Right lobe of liver (tissue), 6 donors: ENCODE measurements around the gene PFKP. TPM values are rescaled to one million over a fixed set of nuclear protein-coding genes. Genes with fewer than 3 reads are reported as not detected.

ENCODE experiments used
- ATAC-seq, 4 donors: fragments of 200-7000 bp; cut with Tn5 transposase; one replicate each; pipeline ENCODE4 v1.9.1; 2020; ENCODE audit warnings: mild to moderate bottlenecking in 4 of 4, moderate library complexity in 4 of 4
- DNase-seq, 3 donors: peaks; one replicate each; pipeline ENCODE4 v3.0.0-alpha.2; 2020
- H3K27ac ChIP-seq, 3 donors: fragments of 200-600 bp; one replicate each; pipeline ENCODE4 v1.8.0; 2022
- H3K27me3 ChIP-seq, 2 donors: fragments of 200-600 bp; one replicate each; pipeline ENCODE4 v1.8.0; 2022
- H3K36me3 ChIP-seq, 4 donors: fragments of 200-600 bp; sonication (generic) in 1 of 4; one replicate each; pipeline versions ENCODE4 v1.5.1 to v1.8.0; 2017 to 2022; ENCODE audit warnings: control low read depth in 1 of 4
- H3K4me1 ChIP-seq, 4 donors: fragments of 200-600 bp; sonication (generic) in 1 of 4; one replicate each; pipeline versions ENCODE4 v1.5.1 to v1.8.0; 2017 to 2022; ENCODE audit warnings: control low read depth in 1 of 4
- H3K4me3 ChIP-seq, 3 donors: fragments of 200-600 bp; one replicate each; pipeline ENCODE4 v1.8.0; 2022
- H3K9me3 ChIP-seq, 4 donors: fragments of 200-600 bp; sonication (generic) in 1 of 4; one replicate each; pipeline versions ENCODE4 v1.5.1 to v1.8.0; 2017 to 2022; ENCODE audit warnings: control low read depth in 1 of 4
- CTCF ChIP-seq, 4 donors: fragments of 200-600 bp in 3 of 4; fragments of 450-650 bp in 1 of 4; IDR thresholded peaks; one replicate each; pipeline versions ENCODE4 v1.5.1 to v1.8.0; 2016 to 2022; ENCODE audit warnings: antibody characterized with exemption in 4 of 4, mild to moderate bottlenecking in 2 of 4
- POLR2A ChIP-seq: fragments of 450-650 bp; IDR thresholded peaks from one replicate; pipeline ENCODE4 v1.6.1; 2017; ENCODE audit warnings: antibody characterized with exemption, mild to moderate bottlenecking
- WGBS: methylation state at CpG from one replicate; pipeline ENCODE4 v1.1.6; 2018; ENCODE audit warnings: low coverage, low lambda C conversion rate; ENCODE audit not compliant: insufficient coverage; ENCODE audit errors: missing lambda C conversion rate; 5-methylcytosine and 5-hydroxymethylcytosine counted together
- intact Hi-C, 2 donors: fragments of 100-400 bp; cut with DNase I; formaldehyde crosslinking; loops; one replicate each; pipeline versions ENCODE4 v1.11.2 to v1.14.1; 2022
- total RNA-seq, 6 experiments: library from RNA; depleted of rRNA in 2 of 6; stranded (reverse); fragments of >200 nt in 2 of 6; fragmentation: NEBNext Ultra II Directional in 3 of 6; extraction: Animal tissue kit (Norgen Biotek cat#: 25700) in 3 of 6; gene quantifications; one replicate each; pipeline versions ENCODE4 v1.1.0 to v1.2.4, GENCODE V29; 2016 to 2023
- donor health status: DM: no; HTN: yes; CAD: no.
- donor health status: DM: no; HTN: no; CAD: no.
- donor health status: DM: no; HTN: no; CAD: no.
- donor health status: DM: no; HTN: yes; CAD: no.
- donor health status: DM: no; HTN: yes; CAD: no.

PFKP gene
- total RNA-seq, 6 experiments from 2014 or later = 0.66 to 24.1 (median 9.2) TPM

GRCh38 chr10:3122486-3123205 is 55.3 kb downstream of the PFKP start:
- Histone ChIP-seq H3K9me3 (no peaks in the 10 kb centered on the region), H3K4me1 (no peaks in the 10 kb centered on the region), H3K36me3 (no peaks in the 10 kb centered on the region), H3K27me3 (no peaks in the 10 kb centered on the region), H3K27ac (no peak overlapping the region), H3K4me3 (no peak overlapping the region)
- WGBS = 85% methylated on average over 9 of the region's 27 CpGs
- TF ChIP-seq CTCF (IDR thresholded peaks at IDR 0.05) (no peak), POLR2A (no peak)
- intact Hi-C loops = no loop called here
- DNase-seq (no peak), ATAC-seq (no peak)

- H3K4me1 ChIP-seq = no peaks in the 10 kb centered on the region
- H3K36me3 ChIP-seq = no peaks in the 10 kb centered on the region
- peak in 1 of 4 donors; percentile 9 for ATAC-seq
- no peaks in the 10 kb centered on the region for H3K27me3 ChIP-seq
- 82% methylated on average over 12 of the region's 32 CpGs for WGBS
- intact Hi-C loops = no loop called here
- H3K4me3 ChIP-seq = no peak overlapping the region
- H3K9me3 ChIP-seq = no peaks in the 10 kb centered on the region
- no peak for TF ChIP-seq CTCF (IDR thresholded peaks at IDR 0.05)
- TF ChIP-seq POLR2A = no peak
- DNase-seq = no peak
- no peak overlapping the region for H3K27ac ChIP-seq
Measured at GRCh38 chr10:3123571-3124411, 56.4 kb downstream of the PFKP start.

GRCh38 chr10:3124412-3125175 is 57.2 kb downstream of the PFKP start:
- H3K9me3 ChIP-seq = no peaks in the 10 kb centered on the region
- intact Hi-C loops = no loop called here
- no peak overlapping the region for H3K27ac ChIP-seq
- H3K4me1 ChIP-seq = no peaks in the 10 kb centered on the region
- DNase-seq = no peak
- no peak overlapping the region for H3K4me3 ChIP-seq
- no peak for ATAC-seq
- 80% methylated on average over 1 of the region's 40 CpGs for WGBS
- TF ChIP-seq POLR2A = no peak
- TF ChIP-seq CTCF (IDR thresholded peaks at IDR 0.05) = no peak
- H3K27me3 ChIP-seq = no peaks in the 10 kb centered on the region
- no peaks in the 10 kb centered on the region for H3K36me3 ChIP-seq

GRCh38 chr10:3125527-3126170 is 58.3 kb downstream of the PFKP start:
- Histone ChIP-seq H3K9me3 (no peaks in the 10 kb centered on the region), H3K4me3 (no peak overlapping the region), H3K27ac (no peak overlapping the region), H3K36me3 (no peaks in the 10 kb centered on the region), H3K27me3 (no peaks in the 10 kb centered on the region), H3K4me1 (no peaks in the 10 kb centered on the region)
- intact Hi-C loops = no loop called here
- ATAC-seq = no peak
- no peak for TF ChIP-seq POLR2A
- TF ChIP-seq CTCF (IDR thresholded peaks at IDR 0.05) = no peak
- no peak for DNase-seq
- WGBS = 84% methylated on average over 5 of the region's 24 CpGs
